Loucy (cell line): ENCODE data around the gene FMN2.

Experiments
- H2AFZ ChIP-seq: fragments of 200-600 bp; sonication (generic); 2 replicates; pipeline ENCODE4 v1.6.0; 2016; ENCODE audit warnings: antibody characterized with exemption, mild to moderate bottlenecking, low read length, moderate library complexity
- H3F3A ChIP-seq: fragments of 200-600 bp; 2 replicates; pipeline ENCODE4 v1.6.0; 2016; ENCODE audit warnings: antibody characterized with exemption, low read depth, mild to moderate bottlenecking
- H3K27me3 ChIP-seq: fragments of 200-600 bp; sonication (generic); 2 replicates; pipeline ENCODE4 v1.6.1; 2014; ENCODE audit warnings: low read length, mild to moderate bottlenecking; ENCODE audit not compliant: insufficient read depth, poor library complexity, severe bottlenecking
- H3K36me3 ChIP-seq: fragments of 200-600 bp; sonication (generic); 2 replicates; pipeline ENCODE4 v1.6.1; 2016; ENCODE audit warnings: low read length; ENCODE audit not compliant: insufficient read depth
- H3K4me1 ChIP-seq: fragments of 200-600 bp; sonication (generic); 2 replicates; pipeline ENCODE4 v1.5.1; 2014; ENCODE audit warnings: low read length, mild to moderate bottlenecking; ENCODE audit not compliant: insufficient read depth, poor library complexity, severe bottlenecking
- H3K4me2 ChIP-seq: fragments of 200-600 bp; sonication (generic); 2 replicates; pipeline ENCODE4 v1.6.0; 2014; ENCODE audit warnings: antibody characterized with exemption, low read length, low read depth, mild to moderate bottlenecking; ENCODE audit not compliant: poor library complexity, severe bottlenecking
- H3K4me3 ChIP-seq: fragments of 200-600 bp; sonication (generic); 2 replicates; pipeline ENCODE4 v1.5.1; 2014; ENCODE audit warnings: low read length, mild to moderate bottlenecking, mixed read lengths; ENCODE audit not compliant: poor library complexity, severe bottlenecking
- H3K79me2 ChIP-seq: fragments of 200-600 bp; sonication (generic); 2 replicates; pipeline ENCODE4 v1.6.1; 2014; ENCODE audit warnings: low read length; ENCODE audit not compliant: insufficient read depth
- H3K9ac ChIP-seq: fragments of 200-600 bp; sonication (generic); 2 replicates; pipeline ENCODE4 v1.6.0; 2014; ENCODE audit warnings: mild to moderate bottlenecking, low read depth, low read length, moderate library complexity; ENCODE audit not compliant: poor library complexity, severe bottlenecking
- H3K9me2 ChIP-seq: fragments of 200-600 bp; sonication (generic); replicated peaks from 2 replicates; pipeline ENCODE4 v1.6.1; 2016; ENCODE audit warnings: low read depth, low read length, mixed read lengths
- H3K9me3 ChIP-seq: fragments of 200-600 bp; sonication (generic); 2 replicates; pipeline ENCODE4 v1.6.1; 2014; ENCODE audit warnings: mild to moderate bottlenecking, antibody characterized with exemption, low read length, low read depth; ENCODE audit not compliant: insufficient read depth
- H4K20me1 ChIP-seq: fragments of 200-600 bp; sonication (generic); 2 replicates; pipeline ENCODE4 v1.6.0; 2014; ENCODE audit warnings: antibody characterized with exemption, low read length, mild to moderate bottlenecking; ENCODE audit not compliant: insufficient read depth, poor library complexity, severe bottlenecking
- CTCF ChIP-seq: fragments of 200-600 bp; sonication (generic); conservative IDR thresholded peaks from 2 replicates; pipeline ENCODE4 v1.5.1; 2014; ENCODE audit warnings: mild to moderate bottlenecking, antibody characterized with exemption, low read length
- EZH2phosphoT487 ChIP-seq: fragments of 200-600 bp; IDR thresholded peaks from 2 replicates; pipeline ENCODE4 v1.6.1; 2018; ENCODE audit warnings: antibody characterized with exemption, mild to moderate bottlenecking, moderate library complexity, borderline replicate concordance

FMN2 gene

GRCh38 chr1:240237305-240237721 is 145.6 kb downstream of the FMN2 start:
- no peaks in the 10 kb centered on the region for H3K27me3 ChIP-seq
- H4K20me1 ChIP-seq, result no peaks in the 10 kb centered on the region
- H3K9ac ChIP-seq, result no peak overlapping the region
- H3K4me2 ChIP-seq, result no peak overlapping the region
- H3K79me2 ChIP-seq, result no peaks in the 10 kb centered on the region
- no peaks in the 10 kb centered on the region for H3K36me3 ChIP-seq
- H3K4me3 ChIP-seq, result no peak overlapping the region
- H3K9me3 ChIP-seq, result no peaks in the 10 kb centered on the region
- H3F3A ChIP-seq, result no peaks in the 10 kb centered on the region
- H3K4me1 ChIP-seq, result no peaks in the 10 kb centered on the region
- no peak overlapping the region for H2AFZ ChIP-seq
- TF ChIP-seq CTCF (no peak), EZH2phosphoT487 (no peak)
- no peaks in the 10 kb centered on the region for H3K9me2 ChIP-seq

- no peaks in the 10 kb centered on the region for H3K9me3 ChIP-seq
- no peaks in the 10 kb centered on the region for H4K20me1 ChIP-seq
- no peak overlapping the region for H2AFZ ChIP-seq
- H3F3A ChIP-seq, result no peaks in the 10 kb centered on the region
- H3K4me1 ChIP-seq, result no peaks in the 10 kb centered on the region
- TF ChIP-seq CTCF (no peak), EZH2phosphoT487 (no peak)
- H3K9me2 ChIP-seq, result no peaks in the 10 kb centered on the region
- H3K4me3 ChIP-seq, result no peak overlapping the region
- H3K27me3 ChIP-seq, result no peaks in the 10 kb centered on the region
- no peak overlapping the region for H3K4me2 ChIP-seq
- H3K79me2 ChIP-seq, result no peaks in the 10 kb centered on the region
- H3K36me3 ChIP-seq, result no peaks in the 10 kb centered on the region
- H3K9ac ChIP-seq, result no peak overlapping the region
These were observed 147.6 kb downstream of the FMN2 start for GRCh38 chr1:240239309-240239708.

- Histone ChIP-seq H3F3A (no peaks in the 10 kb centered on the region), H3K9me3 (no peaks in the 10 kb centered on the region), H3K79me2 (no peaks in the 10 kb centered on the region), H2AFZ (no peak overlapping the region), H4K20me1 (no peaks in the 10 kb centered on the region), H3K27me3 (no peaks in the 10 kb centered on the region), H3K9me2 (no peaks in the 10 kb centered on the region), H3K9ac (no peak overlapping the region), H3K4me1 (no peaks in the 10 kb centered on the region), H3K4me3 (no peak overlapping the region), H3K4me2 (no peak overlapping the region), H3K36me3 (no peaks in the 10 kb centered on the region)
- TF ChIP-seq CTCF (no peak), EZH2phosphoT487 (no peak)
These were observed 149.6 kb downstream of the FMN2 start for GRCh38 chr1:240241278-240241677.
